Measurements from ENCODE around the gene KIAA0319L.

The KIAA0319L gene

GRCh38 chr1:35569936-35570335, 12.7 kb upstream of the KIAA0319L start:
- no peak for TF ChIP-seq CTCF (IDR thresholded peaks at IDR 0.05; ENCODE audit: low read depth, low read length, missing control alignments)
- H3K27me3 ChIP-seq (replicated peaks) = peaks cover 28% of the 10 kb centered on the region
- DNase-seq = no peak
- H3K36me3 ChIP-seq (replicated peaks) = peaks cover 11% of the 10 kb centered on the region
- H3K27ac ChIP-seq = no peak overlapping the region
- H3K4me3 ChIP-seq (ENCODE audit: low read depth, low read length) = no peak overlapping the region
- in situ Hi-C loops (cut with HindIII; ENCODE audit: low pct_ligation_motif_present, low sequenced_read_pairs) = no loop called here

- in situ Hi-C loops (cut with HindIII; ENCODE audit: low pct_ligation_motif_present, low sequenced_read_pairs) = no loop called here
- peak; percentile 74 for DNase-seq
- H3K27ac ChIP-seq = no peak overlapping the region
- peaks cover 17% of the 10 kb centered on the region for H3K36me3 ChIP-seq (replicated peaks)
- peak; percentile 92 for TF ChIP-seq CTCF (IDR thresholded peaks at IDR 0.05; ENCODE audit: low read depth, low read length, missing control alignments)
- no peak overlapping the region for H3K4me3 ChIP-seq (ENCODE audit: low read depth, low read length)
- H3K27me3 ChIP-seq (replicated peaks) = peaks cover 21% of the 10 kb centered on the region
Observed at GRCh38 chr1:35568975-35569395, 11.8 kb upstream of the KIAA0319L start.

- Histone ChIP-seq H3K4me3 (ENCODE audit: low read depth, low read length) (no peak overlapping the region), H3K27me3 (replicated peaks) (peaks cover 12% of the 10 kb centered on the region), H3K27ac (no peak overlapping the region), H3K36me3 (replicated peaks) (peaks cover 17% of the 10 kb centered on the region)
- in situ Hi-C loops (cut with HindIII; ENCODE audit: low pct_ligation_motif_present, low sequenced_read_pairs) = no loop called here
- TF ChIP-seq CTCF (IDR thresholded peaks at IDR 0.05; ENCODE audit: low read depth, low read length, missing control alignments) = no peak
- DNase-seq = no peak
Observed at GRCh38 chr1:35567947-35568558, 10.8 kb upstream of the KIAA0319L start.

GRCh38 chr1:35565742-35566133, 8.5 kb upstream of the KIAA0319L start:
- in situ Hi-C loops (cut with HindIII; ENCODE audit: low pct_ligation_motif_present, low sequenced_read_pairs) = no loop called here

GRCh38 chr1:35564884-35565741, 7.9 kb upstream of the KIAA0319L start:
- DNase-seq = no peak
- Histone ChIP-seq H3K27ac (no peak overlapping the region), H3K4me3 (ENCODE audit: low read depth, low read length) (no peak overlapping the region), H3K36me3 (replicated peaks) (peaks cover 25% of the 10 kb centered on the region), H3K27me3 (replicated peaks) (no peaks in the 10 kb centered on the region)
- in situ Hi-C loops (cut with HindIII; ENCODE audit: low pct_ligation_motif_present, low sequenced_read_pairs) = no loop called here
- no peak for TF ChIP-seq CTCF (IDR thresholded peaks at IDR 0.05; ENCODE audit: low read depth, low read length, missing control alignments)

More at GRCh38 chr1:35565742-35566133, 8.5 kb upstream of the KIAA0319L start:
- Histone ChIP-seq H3K36me3 (replicated peaks) (peaks cover 25% of the 10 kb centered on the region), H3K27me3 (replicated peaks) (no peaks in the 10 kb centered on the region), H3K27ac (no peak overlapping the region), H3K4me3 (ENCODE audit: low read depth, low read length) (no peak overlapping the region)
- no peak for DNase-seq
- TF ChIP-seq CTCF (IDR thresholded peaks at IDR 0.05; ENCODE audit: low read depth, low read length, missing control alignments) = no peak

Measured in brain microvascular endothelial cell (primary cell).